LNCaP clone FGC (cell line): ENCODE data around the gene TMEM138.

Experiments used
- DNase-seq: peaks from one replicate; pipeline ENCODE4 v3.0.0-alpha.2; 2011; ENCODE audit warnings: low read depth
- H3K4me3 ChIP-seq: 2 replicates; pipeline ENCODE4 v1.5.1; 2011; ENCODE audit warnings: mild to moderate bottlenecking, low read depth, low read length, control low read depth
- CTCF ChIP-seq: IDR thresholded peaks from 2 replicates; pipeline ENCODE4 v1.5.1; 2012; ENCODE audit warnings: mild to moderate bottlenecking; ENCODE audit not compliant: control insufficient read depth, insufficient read depth; ENCODE audit errors: extremely low read depth

Gene TMEM138

GRCh38 chr11:61342207-61342803, 19.9 kb upstream of the TMEM138 start:
- DNase-seq: no peak
- no peak overlapping the region for H3K4me3 ChIP-seq
- TF ChIP-seq CTCF: no peak

GRCh38 chr11:61343792-61344745, 18.1 kb upstream of the TMEM138 start:
- TF ChIP-seq CTCF: no peak
- no peak for DNase-seq
- H3K4me3 ChIP-seq: no peak overlapping the region

- DNase-seq: no peak
- TF ChIP-seq CTCF: no peak
- H3K4me3 ChIP-seq: no peak overlapping the region
Measured at GRCh38 chr11:61345170-61345610, 17.0 kb upstream of the TMEM138 start.

- H3K4me3 ChIP-seq: no peak overlapping the region
- DNase-seq: no peak
- no peak for TF ChIP-seq CTCF
Measured at GRCh38 chr11:61345954-61346843, 16.0 kb upstream of the TMEM138 start.

GRCh38 chr11:61347916-61348461, 14.2 kb upstream of the TMEM138 start:
- DNase-seq: no peak
- TF ChIP-seq CTCF: no peak
- no peak overlapping the region for H3K4me3 ChIP-seq

- no peak for TF ChIP-seq CTCF
- no peak for DNase-seq
- H3K4me3 ChIP-seq: no peak overlapping the region
Measured at GRCh38 chr11:61349189-61349751, 12.9 kb upstream of the TMEM138 start.
